HFF-Myc (cell line): Measurements from ENCODE around the gene TSPAN4.

Experiments used
- DNase-seq: peaks from one replicate; pipeline ENCODE4 v3.0.0-alpha.2; 2011; ENCODE audit warnings: low read depth; ENCODE audit errors: extremely low read depth
- H3K4me3 ChIP-seq: replicated peaks from 2 replicates; pipeline ENCODE4 v1.5.1; 2011; ENCODE audit warnings: low read depth, mild to moderate bottlenecking, control low read depth, low read length
- TF ChIP-seq, protein P1 (sequence below): IDR thresholded peaks from 2 replicates; pipeline ENCODE4 v1.5.1; 2012; ENCODE audit warnings: mild to moderate bottlenecking, low read depth, low read length, control low read depth; ENCODE audit errors: missing control alignments

TSPAN4 gene

DNA sequence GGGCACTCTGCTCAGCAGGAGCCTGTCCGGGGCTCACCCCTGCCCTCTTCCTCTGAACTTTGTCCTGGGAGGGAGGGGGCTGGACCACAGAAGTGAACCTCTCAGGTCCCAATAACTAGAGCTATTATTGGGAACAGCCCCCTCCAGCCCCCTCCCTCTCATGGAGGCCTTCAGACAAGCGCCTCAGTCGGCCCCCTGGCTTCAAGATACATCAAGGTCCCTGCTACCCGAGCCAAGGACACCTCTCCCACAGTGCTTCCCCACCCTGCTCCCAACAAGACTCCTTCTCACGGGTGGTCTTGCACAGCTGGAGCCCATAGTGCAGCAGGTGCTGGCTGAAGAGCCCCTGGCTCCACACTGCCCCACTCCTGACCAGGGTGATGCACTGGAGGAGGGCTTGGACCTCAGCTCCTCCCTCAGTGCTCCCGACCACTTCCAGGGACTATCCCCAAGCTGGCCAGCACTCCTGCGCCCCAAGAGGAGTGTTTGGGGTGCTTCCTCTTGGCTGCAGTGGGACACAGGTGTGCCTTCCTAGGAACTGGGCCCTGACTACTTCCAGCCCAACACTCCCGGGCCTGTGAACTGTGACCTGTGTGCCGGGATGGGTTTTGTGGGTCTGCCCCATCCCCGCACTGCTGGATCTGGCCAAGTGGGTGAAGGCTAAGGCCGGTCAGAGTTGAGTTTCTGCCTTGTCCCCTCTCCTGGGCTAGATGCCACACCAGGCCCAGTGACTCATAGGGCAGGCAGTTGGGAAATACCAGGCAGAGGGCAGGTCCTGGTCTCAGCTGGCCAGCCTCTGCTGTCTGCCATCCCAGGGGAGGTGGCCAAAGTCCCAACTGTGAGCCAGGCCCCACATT lies 21.8 kb upstream of the TSPAN4 start:
- peak overlapping the region; percentile 60 for H3K4me3 ChIP-seq
- no peak for DNase-seq
- TF ChIP-seq, protein P1, sequence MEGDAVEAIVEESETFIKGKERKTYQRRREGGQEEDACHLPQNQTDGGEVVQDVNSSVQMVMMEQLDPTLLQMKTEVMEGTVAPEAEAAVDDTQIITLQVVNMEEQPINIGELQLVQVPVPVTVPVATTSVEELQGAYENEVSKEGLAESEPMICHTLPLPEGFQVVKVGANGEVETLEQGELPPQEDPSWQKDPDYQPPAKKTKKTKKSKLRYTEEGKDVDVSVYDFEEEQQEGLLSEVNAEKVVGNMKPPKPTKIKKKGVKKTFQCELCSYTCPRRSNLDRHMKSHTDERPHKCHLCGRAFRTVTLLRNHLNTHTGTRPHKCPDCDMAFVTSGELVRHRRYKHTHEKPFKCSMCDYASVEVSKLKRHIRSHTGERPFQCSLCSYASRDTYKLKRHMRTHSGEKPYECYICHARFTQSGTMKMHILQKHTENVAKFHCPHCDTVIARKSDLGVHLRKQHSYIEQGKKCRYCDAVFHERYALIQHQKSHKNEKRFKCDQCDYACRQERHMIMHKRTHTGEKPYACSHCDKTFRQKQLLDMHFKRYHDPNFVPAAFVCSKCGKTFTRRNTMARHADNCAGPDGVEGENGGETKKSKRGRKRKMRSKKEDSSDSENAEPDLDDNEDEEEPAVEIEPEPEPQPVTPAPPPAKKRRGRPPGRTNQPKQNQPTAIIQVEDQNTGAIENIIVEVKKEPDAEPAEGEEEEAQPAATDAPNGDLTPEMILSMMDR, result no peak

DNA sequence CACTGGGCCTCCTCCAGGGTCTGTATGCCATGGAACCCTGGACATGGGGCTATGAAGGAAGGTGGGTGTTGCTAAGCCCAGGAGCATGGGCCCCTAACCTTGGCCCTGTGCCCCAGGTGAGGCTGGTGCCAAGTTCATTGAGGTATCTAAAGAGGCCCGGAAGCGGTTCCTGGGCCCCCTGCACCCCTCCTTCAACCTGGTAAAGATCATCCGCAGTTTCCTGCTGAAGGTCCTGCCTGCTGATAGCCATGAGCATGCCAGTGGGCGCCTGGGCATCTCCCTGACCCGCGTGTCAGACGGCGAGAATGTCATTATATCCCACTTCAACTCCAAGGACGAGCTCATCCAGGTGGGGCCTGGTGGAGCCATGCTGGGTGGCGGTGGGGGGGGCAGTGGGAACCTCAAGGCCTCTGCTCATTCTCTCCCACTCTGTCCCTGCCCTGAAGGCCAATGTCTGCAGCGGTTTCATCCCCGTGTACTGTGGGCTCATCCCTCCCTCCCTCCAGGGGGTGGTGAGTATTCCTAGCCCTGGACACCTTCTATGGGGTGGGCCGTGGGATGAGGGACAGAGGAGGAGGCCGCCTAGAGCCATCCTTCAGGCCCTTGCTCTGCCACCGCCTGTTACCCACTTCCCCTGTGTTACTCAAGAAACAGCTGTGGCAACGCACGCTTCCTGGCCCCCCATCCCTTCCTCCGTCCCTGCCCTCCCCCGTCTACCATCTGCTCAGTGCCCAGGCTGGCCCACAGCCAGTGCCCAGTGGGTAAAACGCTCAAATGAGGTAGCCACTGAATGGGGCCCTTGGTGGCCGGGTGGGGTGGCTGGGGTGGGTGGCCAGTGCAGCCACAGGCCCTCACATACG lies 20.9 kb upstream of the TSPAN4 start:
- H3K4me3 ChIP-seq, result peak overlapping the region; percentile 60; the same call in 1 of the 2 replicates

DNA sequence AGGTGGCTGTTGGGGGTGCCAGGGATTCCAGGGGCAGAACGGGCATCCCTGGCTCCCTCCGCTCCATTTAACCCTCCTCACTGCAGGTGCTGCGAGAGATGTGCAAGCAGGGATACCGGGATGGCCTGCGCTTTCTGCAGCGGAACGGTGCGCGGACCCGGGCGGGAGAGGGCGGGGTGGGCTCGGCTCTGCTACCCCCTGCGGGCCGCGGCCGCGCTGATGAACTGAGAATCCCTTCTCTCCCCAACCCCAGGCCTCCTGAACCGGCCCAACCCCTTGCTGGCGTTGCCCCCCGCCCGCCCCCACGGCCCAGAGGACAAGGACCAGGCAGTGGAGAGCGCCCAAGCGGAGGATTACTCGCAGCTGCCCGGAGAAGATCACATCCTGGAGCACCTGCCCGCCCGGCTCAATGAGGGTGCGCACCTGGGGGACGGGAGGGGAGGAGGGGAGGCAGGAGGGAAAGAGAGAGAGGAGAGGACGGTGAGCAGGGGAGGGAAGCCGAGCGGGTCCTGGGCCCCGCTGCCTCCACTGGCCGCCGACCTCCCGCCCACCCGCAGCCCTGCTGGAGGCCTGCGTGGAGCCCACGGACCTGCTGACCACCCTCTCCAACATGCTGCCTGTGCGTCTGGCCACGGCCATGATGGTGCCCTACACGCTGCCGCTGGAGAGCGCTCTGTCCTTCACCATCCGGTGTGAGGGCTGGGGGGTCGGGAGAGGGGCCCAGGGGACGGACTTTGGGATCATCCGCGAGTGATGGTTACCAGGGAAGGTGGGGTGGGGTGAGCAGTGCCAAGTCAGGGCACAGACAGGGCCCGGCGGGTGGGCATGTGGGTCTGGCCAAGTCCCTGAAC lies 19.0 kb upstream of the TSPAN4 start:
- no peak overlapping the region for H3K4me3 ChIP-seq
- DNase-seq, result no peak
- TF ChIP-seq, protein P1, result no peak

More for the DNA sequence above, 20.9 kb upstream of the TSPAN4 start:
- TF ChIP-seq, protein P1, result no peak
- no peak for DNase-seq

DNA sequence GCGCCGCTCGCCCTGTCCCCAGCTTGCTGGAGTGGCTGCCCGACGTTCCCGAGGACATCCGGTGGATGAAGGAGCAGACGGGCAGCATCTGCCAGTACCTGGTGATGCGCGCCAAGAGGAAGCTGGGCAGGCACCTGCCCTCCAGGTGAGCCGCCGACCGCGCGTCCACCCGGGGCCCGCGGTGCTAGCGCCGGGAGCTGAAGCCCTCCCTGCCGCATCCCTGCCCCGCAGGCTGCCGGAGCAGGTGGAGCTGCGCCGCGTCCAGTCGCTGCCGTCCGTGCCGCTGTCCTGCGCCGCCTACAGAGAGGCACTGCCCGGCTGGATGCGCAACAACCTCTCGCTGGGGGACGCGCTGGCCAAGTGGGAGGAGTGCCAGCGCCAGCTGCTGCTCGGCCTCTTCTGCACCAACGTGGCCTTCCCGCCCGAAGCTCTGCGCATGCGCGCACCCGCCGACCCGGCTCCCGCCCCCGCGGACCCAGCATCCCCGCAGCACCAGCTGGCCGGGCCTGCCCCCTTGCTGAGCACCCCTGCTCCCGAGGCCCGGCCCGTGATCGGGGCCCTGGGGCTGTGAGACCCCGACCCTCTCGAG lies 18.3 kb upstream of the TSPAN4 start:
- no peak for DNase-seq
- TF ChIP-seq, protein P1, result no peak

DNA sequence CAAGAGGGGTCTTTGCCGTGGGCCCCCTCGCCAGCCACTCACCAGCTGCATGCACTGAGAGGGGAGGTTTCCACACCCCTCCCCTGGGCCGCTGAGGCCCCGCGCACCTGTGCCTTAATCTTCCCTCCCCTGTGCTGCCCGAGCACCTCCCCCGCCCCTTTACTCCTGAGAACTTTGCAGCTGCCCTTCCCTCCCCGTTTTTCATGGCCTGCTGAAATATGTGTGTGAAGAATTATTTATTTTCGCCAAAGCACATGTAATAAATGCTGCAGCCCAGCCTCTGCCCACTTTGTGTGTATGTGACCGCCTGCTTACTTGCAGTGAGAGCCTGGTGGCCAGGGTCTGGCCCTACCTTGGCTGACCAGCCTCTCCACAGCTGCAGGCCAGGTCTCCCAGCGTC lies 17.7 kb upstream of the TSPAN4 start:
- no peak for DNase-seq
- TF ChIP-seq, protein P1, result no peak
- no peak overlapping the region for H3K4me3 ChIP-seq

More for the DNA sequence above, 18.3 kb upstream of the TSPAN4 start:
- H3K4me3 ChIP-seq, result no peak overlapping the region
